ENCODE measurements around the gene RPS19. TPM values are rescaled to one million over a fixed set of nuclear protein-coding genes. Genes with fewer than 3 reads are reported as not detected.

Gene RPS19
- total RNA-seq, 1 experiment from 2014 or later = 3,297 TPM

DNA sequence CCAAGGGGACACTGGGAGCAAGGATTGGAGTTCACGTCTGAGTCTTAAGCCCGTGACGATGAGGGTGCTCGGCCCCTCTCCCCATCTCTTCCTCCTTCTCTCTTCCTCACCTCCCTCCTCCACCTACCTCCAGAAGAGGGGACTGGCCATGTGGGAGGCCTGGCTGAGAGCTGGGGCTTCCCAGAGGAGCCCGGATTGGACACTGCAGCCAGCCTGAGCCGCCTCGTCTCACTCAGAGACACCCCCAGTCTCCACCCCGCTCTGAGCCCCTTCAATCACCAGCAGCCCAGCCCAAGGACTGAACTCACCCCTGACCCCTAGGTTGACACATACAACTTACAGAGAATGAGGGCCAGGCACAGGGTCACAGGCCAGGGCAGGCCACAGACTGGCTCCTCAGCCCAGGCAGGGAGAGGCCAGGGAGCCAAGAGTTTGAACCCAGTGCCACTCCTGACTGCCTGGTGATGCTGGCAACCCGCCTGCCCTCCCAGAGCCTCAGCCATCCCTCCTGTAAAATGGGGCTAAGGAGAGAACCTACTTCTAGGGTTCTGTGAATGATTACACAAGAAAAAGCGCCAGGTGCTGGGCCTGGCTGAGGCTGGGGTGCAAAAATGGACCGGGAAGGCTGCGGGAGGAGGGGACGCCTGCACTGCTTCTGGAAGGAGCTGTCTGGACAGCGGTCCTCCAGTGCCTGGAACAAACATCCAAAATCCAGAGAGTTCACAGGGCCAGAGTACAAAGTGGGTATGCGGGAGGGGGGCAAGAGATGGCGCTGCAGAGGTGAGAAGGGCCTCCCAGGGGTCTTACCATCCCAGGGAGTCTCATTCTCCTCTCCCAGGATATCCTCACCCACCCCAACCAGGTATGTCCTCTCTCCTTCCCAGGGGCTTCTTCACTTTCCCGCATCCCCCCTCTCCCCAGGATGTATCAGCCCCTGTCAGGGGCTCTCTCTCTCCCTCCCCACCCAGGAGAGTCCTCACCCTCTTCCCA lies 18.2 kb downstream of the RPS19 start:
- no TSS peak for BruUV-seq (replicated peaks)
- Histone ChIP-seq H3K4me1 (no peaks in the 10 kb centered on the region), H3K4me3 (ENCODE audit: low read depth, low read length) (no peak overlapping the region), H3K36me3 (ENCODE audit: control insufficient read depth, insufficient read depth, low read length) (no peaks in the 10 kb centered on the region), H3K27me3 (replicated peaks; ENCODE audit: control insufficient read depth, insufficient read depth, low read length) (no peaks in the 10 kb centered on the region), H3K9me3 (no peaks in the 10 kb centered on the region)
- intact Hi-C loops (cut with micrococcal nuclease; ENCODE audit: unreplicated experiment) = no loop called here
- CTCF ChIA-PET = no interaction called here
- peaks cover 12% of the 10 kb centered on the region for H3K36me3 Mint-ChIP-seq (ENCODE audit: insufficient read depth, unreplicated experiment)
- no peak overlapping the region for H3K27ac Mint-ChIP-seq (ENCODE audit: unreplicated experiment)
- no peak for DNase-seq
- TF ChIP-seq, protein P1, sequence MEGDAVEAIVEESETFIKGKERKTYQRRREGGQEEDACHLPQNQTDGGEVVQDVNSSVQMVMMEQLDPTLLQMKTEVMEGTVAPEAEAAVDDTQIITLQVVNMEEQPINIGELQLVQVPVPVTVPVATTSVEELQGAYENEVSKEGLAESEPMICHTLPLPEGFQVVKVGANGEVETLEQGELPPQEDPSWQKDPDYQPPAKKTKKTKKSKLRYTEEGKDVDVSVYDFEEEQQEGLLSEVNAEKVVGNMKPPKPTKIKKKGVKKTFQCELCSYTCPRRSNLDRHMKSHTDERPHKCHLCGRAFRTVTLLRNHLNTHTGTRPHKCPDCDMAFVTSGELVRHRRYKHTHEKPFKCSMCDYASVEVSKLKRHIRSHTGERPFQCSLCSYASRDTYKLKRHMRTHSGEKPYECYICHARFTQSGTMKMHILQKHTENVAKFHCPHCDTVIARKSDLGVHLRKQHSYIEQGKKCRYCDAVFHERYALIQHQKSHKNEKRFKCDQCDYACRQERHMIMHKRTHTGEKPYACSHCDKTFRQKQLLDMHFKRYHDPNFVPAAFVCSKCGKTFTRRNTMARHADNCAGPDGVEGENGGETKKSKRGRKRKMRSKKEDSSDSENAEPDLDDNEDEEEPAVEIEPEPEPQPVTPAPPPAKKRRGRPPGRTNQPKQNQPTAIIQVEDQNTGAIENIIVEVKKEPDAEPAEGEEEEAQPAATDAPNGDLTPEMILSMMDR (IDR thresholded peaks at IDR 0.05; ENCODE audit: insufficient read depth in 1 of 2, low read depth in 1 of 2, low read length in 1 of 2, severe bottlenecking in 1 of 2, unreplicated experiment in 1 of 2) = no peak
- peaks cover 8% of the 10 kb centered on the region for H3K4me1 Mint-ChIP-seq (ENCODE audit: low read depth, unreplicated experiment)
- POLR2A ChIA-PET = no interaction called here
- no peaks in the 10 kb centered on the region for H3K9me3 Mint-ChIP-seq (ENCODE audit: unreplicated experiment)
- H3K4me3 Mint-ChIP-seq (ENCODE audit: unreplicated experiment) = no peak overlapping the region
- H3K27me3 Mint-ChIP-seq (ENCODE audit: insufficient read depth, unreplicated experiment) = peaks cover 3% of the 10 kb centered on the region

- DNase-seq = no peak
- peaks cover 3% of the 10 kb centered on the region for H3K27me3 Mint-ChIP-seq (ENCODE audit: insufficient read depth, unreplicated experiment)
- BruUV-seq (replicated peaks) = no TSS peak
- H3K9me3 Mint-ChIP-seq (ENCODE audit: unreplicated experiment) = no peaks in the 10 kb centered on the region
- Histone ChIP-seq H3K4me1 (no peaks in the 10 kb centered on the region), H3K9me3 (no peaks in the 10 kb centered on the region), H3K36me3 (ENCODE audit: control insufficient read depth, insufficient read depth, low read length) (no peaks in the 10 kb centered on the region), H3K27me3 (replicated peaks; ENCODE audit: control insufficient read depth, insufficient read depth, low read length) (no peaks in the 10 kb centered on the region), H3K4me3 (ENCODE audit: low read depth, low read length) (no peak overlapping the region)
- H3K27ac Mint-ChIP-seq (ENCODE audit: unreplicated experiment) = no peak overlapping the region
- TF ChIP-seq, protein P1 (IDR thresholded peaks at IDR 0.05; ENCODE audit: insufficient read depth in 1 of 2, low read depth in 1 of 2, low read length in 1 of 2, severe bottlenecking in 1 of 2, unreplicated experiment in 1 of 2) = no peak
- peaks cover 7% of the 10 kb centered on the region for H3K36me3 Mint-ChIP-seq (ENCODE audit: insufficient read depth, unreplicated experiment)
- H3K4me3 Mint-ChIP-seq (ENCODE audit: unreplicated experiment) = no peak overlapping the region
- H3K4me1 Mint-ChIP-seq (ENCODE audit: low read depth, unreplicated experiment) = peaks cover 8% of the 10 kb centered on the region
- intact Hi-C loops (cut with micrococcal nuclease; ENCODE audit: unreplicated experiment) = no loop called here
- POLR2A ChIA-PET = no interaction called here
- CTCF ChIA-PET = no interaction called here
Measured at GRCh38 chr19:41879080-41879479, 19.0 kb downstream of the RPS19 start.

DNA sequence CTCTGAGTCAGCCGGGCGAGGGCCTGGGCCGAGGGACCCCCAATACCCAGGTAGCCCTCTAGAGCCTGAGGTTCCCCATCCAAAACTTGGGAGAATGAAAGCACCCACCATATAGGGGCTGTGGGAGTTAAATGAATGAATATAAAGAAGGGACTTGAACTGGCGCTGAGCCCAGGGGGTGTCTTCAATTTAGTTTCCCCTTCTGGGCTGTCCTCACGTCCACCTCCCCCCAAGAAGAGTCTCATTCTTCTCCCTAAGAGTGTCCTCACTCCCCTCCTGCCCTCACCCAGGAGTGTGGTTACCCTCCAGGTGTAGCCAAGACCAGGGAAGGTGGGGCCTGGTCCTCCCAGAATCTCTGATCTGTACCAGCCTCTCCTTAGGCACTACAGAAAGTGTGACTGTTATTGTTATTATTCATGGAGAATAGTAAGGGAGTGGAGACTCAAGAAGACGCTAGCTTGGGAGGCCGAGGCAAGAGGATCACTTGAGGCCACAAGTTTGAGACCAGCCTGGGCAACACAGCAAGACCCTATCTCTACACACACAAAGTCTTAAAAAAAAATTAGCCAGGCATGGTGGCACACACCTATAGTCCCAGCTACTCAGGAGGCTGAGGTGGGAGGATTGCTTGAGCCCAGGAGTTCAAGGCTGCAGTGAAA lies 19.7 kb downstream of the RPS19 start:
- H3K9me3 Mint-ChIP-seq (ENCODE audit: unreplicated experiment) = no peaks in the 10 kb centered on the region
- H3K4me1 ChIP-seq = 0 out of 2 replicates have a peak, but pooled peaks cover under 1% of the 10 kb centered on the region
- intact Hi-C loops (cut with micrococcal nuclease; ENCODE audit: unreplicated experiment) = loop anchor here (5.0 kb wide), 1 partner anchor 198 kb away; the partner anchor contains the start of gene ZNF574
- H3K4me3 ChIP-seq (ENCODE audit: low read depth, low read length) = no peak overlapping the region
- DNase-seq = no peak
- H3K27me3 ChIP-seq (replicated peaks; ENCODE audit: control insufficient read depth, insufficient read depth, low read length) = no peaks in the 10 kb centered on the region
- ChIA-PET CTCF (interaction anchor here (0.8 kb wide), 1 partner anchor 244 kb away, joined by 3 read pairs; no protein-coding TSS in a partner anchor), POLR2A (no interaction called here)
- H3K36me3 Mint-ChIP-seq (ENCODE audit: insufficient read depth, unreplicated experiment) = peaks cover 7% of the 10 kb centered on the region
- TF ChIP-seq, protein P1 (IDR thresholded peaks at IDR 0.05; ENCODE audit: insufficient read depth in 1 of 2, low read depth in 1 of 2, low read length in 1 of 2, severe bottlenecking in 1 of 2, unreplicated experiment in 1 of 2) = no peak
- H3K27me3 Mint-ChIP-seq (ENCODE audit: insufficient read depth, unreplicated experiment) = peaks cover 3% of the 10 kb centered on the region
- H3K36me3 ChIP-seq (ENCODE audit: control insufficient read depth, insufficient read depth, low read length) = no peaks in the 10 kb centered on the region
- no peak overlapping the region for H3K4me3 Mint-ChIP-seq (ENCODE audit: unreplicated experiment)
- no TSS peak for BruUV-seq (replicated peaks)
- no peaks in the 10 kb centered on the region for H3K9me3 ChIP-seq
- H3K27ac Mint-ChIP-seq (ENCODE audit: unreplicated experiment) = no peak overlapping the region
- H3K4me1 Mint-ChIP-seq (ENCODE audit: low read depth, unreplicated experiment) = peaks cover 8% of the 10 kb centered on the region

Measured in Caco-2 (cell line).